Measurements from ENCODE around the gene DGUOK.

The DGUOK gene

GRCh38 chr2:73981081-73982001 is 54.7 kb downstream of the DGUOK start:
- peak; percentile 61 for DNase-seq

- DNase-seq = peak; percentile 15
These were observed 55.5 kb downstream of the DGUOK start for GRCh38 chr2:73982140-73982617.

GRCh38 chr2:73983322-73984202 is 56.9 kb downstream of the DGUOK start:
- DNase-seq = no peak

GRCh38 chr2:73984203-73984921 is 57.7 kb downstream of the DGUOK start, which contains the start of gene TET3:
TET3 (plus strand) TSS chr2:73984910; CDS start chr2:73986404, 1,494 bp downstream.
- DNase-seq = peak; percentile 73

GRCh38 chr2:73984922-73985307 is 58.2 kb downstream of the DGUOK start:
- peak; percentile 69 for DNase-seq

GRCh38 chr2:73985308-73986084 is 58.8 kb downstream of the DGUOK start:
- DNase-seq = peak; percentile 63

GRCh38 chr2:73986085-73986681 is 59.5 kb downstream of the DGUOK start:
- DNase-seq = no peak

GRCh38 chr2:73987109-73987947 is 60.6 kb downstream of the DGUOK start:
- peak; percentile 68 for DNase-seq

- peak; percentile 32 for DNase-seq
These were observed 61.4 kb downstream of the DGUOK start for GRCh38 chr2:73987948-73988700.

GRCh38 chr2:73989972-73990371 is 63.3 kb downstream of the DGUOK start:
- DNase-seq = no peak

GRCh38 chr2:73990531-73990930 is 63.9 kb downstream of the DGUOK start:
- no peak for DNase-seq

- no peak for DNase-seq
These were observed 65.4 kb downstream of the DGUOK start for GRCh38 chr2:73992036-73992435.

GRCh38 chr2:73993376-73993775 is 66.7 kb downstream of the DGUOK start:
- DNase-seq = no peak

- no peak for DNase-seq
These were observed 67.1 kb downstream of the DGUOK start for GRCh38 chr2:73993778-73994177.

- no peak for DNase-seq
These were observed 67.6 kb downstream of the DGUOK start for GRCh38 chr2:73994178-73994831.

- no peak for DNase-seq
These were observed 69.1 kb downstream of the DGUOK start for GRCh38 chr2:73995810-73996209.

- peak; percentile 16 for DNase-seq
These were observed 71.1 kb downstream of the DGUOK start for GRCh38 chr2:73997813-73998212.

GRCh38 chr2:73998451-73998850 is 71.8 kb downstream of the DGUOK start:
- DNase-seq = peak; percentile 74

- DNase-seq = no peak
These were observed 72.3 kb downstream of the DGUOK start for GRCh38 chr2:73998933-73999332.
